ENCODE results near the gene HNRNPA3. TPM values are rescaled to one million over a fixed set of nuclear protein-coding genes. Genes with fewer than 3 reads are reported as not detected.
"Not testable (repeated sequence)": the region's sequence is repeated elsewhere in the genome, so short reads cannot be mapped to it uniquely, and the experiment has no call there.

Gene HNRNPA3
- total and polyA plus RNA-seq, 8 donors: 22.6 to 187 (median 95.2) TPM

DNA sequence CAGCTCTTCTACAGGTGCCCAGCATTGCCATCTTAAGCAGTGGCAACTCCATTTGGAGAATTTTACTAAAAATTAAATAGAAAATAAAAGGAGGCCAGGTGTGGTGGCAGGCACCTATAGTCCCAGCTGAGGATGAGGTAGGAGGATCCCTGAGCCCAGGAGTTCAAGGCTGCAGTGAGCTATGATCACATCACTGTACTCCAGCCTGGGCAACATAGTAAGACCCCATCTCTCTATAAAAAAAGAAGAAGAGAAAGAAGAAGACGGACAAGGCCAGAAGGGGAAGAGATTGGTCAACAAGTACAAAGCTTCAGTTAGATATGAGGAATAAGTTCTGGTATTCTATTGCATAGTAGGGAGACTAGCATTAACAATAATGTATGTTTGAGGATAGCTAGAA is 21.7 kb upstream of the HNRNPA3 start:
- H3K9me3 ChIP-seq: no peaks in the 10 kb centered on the region
- H3K27me3 ChIP-seq: no peaks in the 10 kb centered on the region
- no peak for DNase-seq
- H3K4me1 ChIP-seq: no peaks in the 10 kb centered on the region
- no peak overlapping the region for H3K27ac ChIP-seq
- intact Hi-C loops (cut with DNase I; ENCODE audit: low total_unique reads): no loop called here
- no peaks in the 10 kb centered on the region for H3K36me3 ChIP-seq
- TF ChIP-seq, protein P1, sequence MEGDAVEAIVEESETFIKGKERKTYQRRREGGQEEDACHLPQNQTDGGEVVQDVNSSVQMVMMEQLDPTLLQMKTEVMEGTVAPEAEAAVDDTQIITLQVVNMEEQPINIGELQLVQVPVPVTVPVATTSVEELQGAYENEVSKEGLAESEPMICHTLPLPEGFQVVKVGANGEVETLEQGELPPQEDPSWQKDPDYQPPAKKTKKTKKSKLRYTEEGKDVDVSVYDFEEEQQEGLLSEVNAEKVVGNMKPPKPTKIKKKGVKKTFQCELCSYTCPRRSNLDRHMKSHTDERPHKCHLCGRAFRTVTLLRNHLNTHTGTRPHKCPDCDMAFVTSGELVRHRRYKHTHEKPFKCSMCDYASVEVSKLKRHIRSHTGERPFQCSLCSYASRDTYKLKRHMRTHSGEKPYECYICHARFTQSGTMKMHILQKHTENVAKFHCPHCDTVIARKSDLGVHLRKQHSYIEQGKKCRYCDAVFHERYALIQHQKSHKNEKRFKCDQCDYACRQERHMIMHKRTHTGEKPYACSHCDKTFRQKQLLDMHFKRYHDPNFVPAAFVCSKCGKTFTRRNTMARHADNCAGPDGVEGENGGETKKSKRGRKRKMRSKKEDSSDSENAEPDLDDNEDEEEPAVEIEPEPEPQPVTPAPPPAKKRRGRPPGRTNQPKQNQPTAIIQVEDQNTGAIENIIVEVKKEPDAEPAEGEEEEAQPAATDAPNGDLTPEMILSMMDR (IDR thresholded peaks at IDR 0.05): no peak
- TF ChIP-seq POLR2AphosphoS5 (IDR thresholded peaks at IDR 0.05): no peak
- no peak for TF ChIP-seq POLR2A (IDR thresholded peaks at IDR 0.05)
- TF ChIP-seq EP300 (IDR thresholded peaks at IDR 0.05): no peak
- H3K4me3 ChIP-seq: no peak overlapping the region
- WGBS, 5 donors: 93 to 100% (median 97%) methylated on average over 1 of the region's 1 CpG

DNA sequence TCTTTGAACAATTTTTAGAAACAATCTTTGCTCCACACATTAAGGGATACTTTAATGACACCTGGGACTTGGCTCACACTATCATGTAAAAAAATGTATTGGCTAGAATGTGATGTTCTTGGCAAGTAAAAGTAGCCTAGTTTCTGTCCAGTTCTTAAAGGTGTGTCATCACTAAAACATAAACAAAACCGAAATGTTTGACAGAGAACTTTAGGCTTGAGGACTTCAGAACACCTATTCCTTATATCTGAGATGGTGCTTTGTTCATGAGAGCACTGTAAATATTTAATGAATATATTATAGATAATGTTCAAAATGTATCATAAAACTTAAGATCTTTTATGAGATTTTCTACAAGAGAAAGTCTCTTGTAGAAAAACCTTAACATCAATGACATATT is 19.8 kb upstream of the HNRNPA3 start:
- H3K27ac ChIP-seq: no peak overlapping the region
- no peak overlapping the region for H3K4me3 ChIP-seq
- TF ChIP-seq, protein P1 (IDR thresholded peaks at IDR 0.05): no peak
- TF ChIP-seq POLR2A (IDR thresholded peaks at IDR 0.05): no peak
- no peak for TF ChIP-seq POLR2AphosphoS5 (IDR thresholded peaks at IDR 0.05)
- no peak for TF ChIP-seq EP300 (IDR thresholded peaks at IDR 0.05)
- WGBS, 5 donors: 32 to 64% (median 39%) methylated on average over 1 of the region's 1 CpG
- no peaks in the 10 kb centered on the region for H3K9me3 ChIP-seq
- H3K36me3 ChIP-seq: no peaks in the 10 kb centered on the region
- H3K27me3 ChIP-seq: no peaks in the 10 kb centered on the region
- DNase-seq: no peak
- intact Hi-C loops (cut with DNase I; ENCODE audit: low total_unique reads): no loop called here
- no peaks in the 10 kb centered on the region for H3K4me1 ChIP-seq

DNA sequence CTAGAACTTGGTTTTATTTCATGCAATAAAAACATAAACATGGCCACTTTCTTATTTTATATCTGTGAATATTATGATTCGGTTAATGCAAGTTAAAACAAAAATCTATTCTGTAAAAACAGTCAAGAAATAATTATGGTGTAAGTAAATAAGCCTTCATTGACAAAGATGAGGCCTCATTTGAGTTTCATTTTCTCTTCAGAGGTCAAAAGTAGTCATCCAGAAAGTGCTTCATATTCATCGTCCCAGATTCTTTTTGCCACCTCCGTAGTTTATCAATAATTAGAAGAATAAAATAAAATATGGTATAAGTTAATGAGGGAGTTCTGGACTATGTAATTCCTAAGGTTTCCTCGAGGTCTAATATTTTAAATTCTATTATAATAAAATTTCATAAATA is 19.4 kb upstream of the HNRNPA3 start:
- Histone ChIP-seq H3K27me3 (no peaks in the 10 kb centered on the region), H3K27ac (no peak overlapping the region), H3K4me3 (no peak overlapping the region), H3K36me3 (no peaks in the 10 kb centered on the region), H3K4me1 (no peaks in the 10 kb centered on the region), H3K9me3 (no peaks in the 10 kb centered on the region)
- WGBS, 5 donors: 78 to 86% (median 81%) methylated on average over 4 of the region's 4 CpGs
- intact Hi-C loops (cut with DNase I; ENCODE audit: low total_unique reads): no loop called here
- TF ChIP-seq EP300 (IDR thresholded peaks at IDR 0.05) (no peak), POLR2A (IDR thresholded peaks at IDR 0.05) (no peak)
- no peak for DNase-seq

DNA sequence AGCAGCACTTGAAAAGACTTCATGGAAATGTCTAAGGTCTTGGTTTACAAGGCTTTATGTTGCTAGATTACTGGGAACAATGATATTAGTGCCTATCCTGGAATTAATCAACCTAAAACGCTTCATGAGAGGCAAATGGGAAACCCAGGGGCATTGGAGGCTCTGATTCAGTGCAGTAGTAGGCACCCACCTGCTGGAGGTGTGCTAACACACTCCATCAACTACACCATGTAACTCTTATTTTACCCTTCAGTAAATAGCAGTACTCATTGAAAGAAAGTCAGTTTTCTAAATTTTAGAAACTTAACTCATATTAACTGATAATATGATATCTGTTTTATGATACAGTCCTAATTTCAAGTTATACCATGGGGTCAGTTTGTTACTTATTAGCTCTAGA is 17.4 kb upstream of the HNRNPA3 start:
- no peak for DNase-seq
- TF ChIP-seq, protein P1 (IDR thresholded peaks at IDR 0.05): no peak
- TF ChIP-seq EP300 (IDR thresholded peaks at IDR 0.05) (no peak), POLR2A (IDR thresholded peaks at IDR 0.05) (no peak), POLR2AphosphoS5 (IDR thresholded peaks at IDR 0.05) (no peak)
- Histone ChIP-seq H3K4me1 (no peaks in the 10 kb centered on the region), H3K36me3 (no peaks in the 10 kb centered on the region), H3K4me3 (no peak overlapping the region), H3K27me3 (no peaks in the 10 kb centered on the region), H3K27ac (no peak overlapping the region), H3K9me3 (no peaks in the 10 kb centered on the region)
- 55 to 71% (median 64%) methylated on average over 1 of the region's 1 CpG for WGBS, 5 donors
- intact Hi-C loops (cut with DNase I; ENCODE audit: low total_unique reads): no loop called here

DNA sequence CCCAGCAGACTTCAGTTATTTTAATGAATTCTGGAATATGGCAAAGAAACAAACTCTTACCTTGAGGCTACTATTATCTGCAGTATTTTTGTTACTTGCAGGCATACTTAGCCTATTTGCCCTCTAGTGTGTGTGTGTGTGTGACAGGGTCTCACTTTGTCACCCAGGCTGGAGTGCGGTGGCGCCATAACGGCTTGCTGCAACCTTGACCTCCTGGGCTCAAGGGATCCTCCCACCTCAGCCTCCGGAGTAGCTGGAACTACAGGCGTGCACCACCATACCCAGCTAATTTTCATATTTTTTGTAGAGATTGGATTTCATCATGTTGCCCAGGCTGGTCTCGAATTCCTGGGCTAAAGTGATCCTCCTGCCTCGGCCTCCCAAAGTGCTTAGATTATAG is 12.2 kb upstream of the HNRNPA3 start:
- H3K27ac ChIP-seq; H3K4me3 ChIP-seq; H3K27me3 ChIP-seq; H3K9me3 ChIP-seq; DNase-seq; H3K4me1 ChIP-seq; intact Hi-C loops (cut with DNase I; ENCODE audit: low total_unique reads); H3K36me3 ChIP-seq: not testable (repeated sequence)
- 93 to 97% (median 96%) methylated on average over 7 of the region's 7 CpGs for WGBS, 5 donors
